NB4 (cell line): ENCODE results near the gene TLR8.

Experiments
- CTCF ChIP-seq: IDR thresholded peaks from one replicate; pipeline ENCODE4 v1.5.1; 2012; ENCODE audit warnings: low read depth, low read length
- POLR2A ChIP-seq: IDR thresholded peaks from 2 replicates; pipeline ENCODE4 v1.6.1; 2011; ENCODE audit warnings: mild to moderate bottlenecking; ENCODE audit not compliant: insufficient read length; ENCODE audit errors: extremely low read depth
- TF ChIP-seq, protein P1 (sequence below): IDR thresholded peaks from 2 replicates; pipeline ENCODE4 v1.6.1; 2011; ENCODE audit warnings: low read depth, low read length

DNA sequence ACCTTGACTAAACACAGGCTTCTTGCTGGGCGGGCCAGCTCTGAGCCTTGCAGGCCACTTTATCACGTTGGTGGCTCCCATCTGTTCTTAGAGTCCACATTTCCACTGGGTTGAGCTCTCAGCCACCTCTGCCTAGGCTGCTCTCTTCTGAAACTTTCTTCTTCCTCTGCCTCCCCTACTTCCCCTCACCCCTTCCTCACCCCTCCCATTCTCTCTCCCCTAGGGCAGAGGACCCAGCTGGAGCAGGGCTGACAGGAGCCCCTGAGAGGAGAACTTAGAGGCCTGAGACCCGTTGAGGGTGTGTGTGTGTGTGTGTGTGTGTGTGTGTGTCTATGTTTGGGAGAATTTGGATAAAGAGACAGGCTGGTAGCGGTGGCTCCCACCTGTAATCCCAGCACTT lies 48.6 kb downstream of the TLR8 start:
- TF ChIP-seq CTCF (no peak), POLR2A (no peak)
- TF ChIP-seq, protein P1, sequence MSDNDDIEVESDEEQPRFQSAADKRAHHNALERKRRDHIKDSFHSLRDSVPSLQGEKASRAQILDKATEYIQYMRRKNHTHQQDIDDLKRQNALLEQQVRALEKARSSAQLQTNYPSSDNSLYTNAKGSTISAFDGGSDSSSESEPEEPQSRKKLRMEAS, result no peak
